HCT116 (cell line): Measurements from ENCODE around the gene REPS1. TPM values are rescaled to one million over a fixed set of nuclear protein-coding genes. Genes with fewer than 3 reads are reported as not detected.

Experiments
- ATAC-seq: fragments of 200-7000 bp; cut with Tn5 transposase; 2 replicates; pipeline ENCODE4 v1.9.1; 2020; ENCODE audit warnings: mild to moderate bottlenecking, moderate library complexity
- BruUV-seq: library from RNA; stranded (reverse); fragments of 400-500 nt; replicated peaks from 2 replicates; lab custom pipeline; 2021; lab: Mats Ljungman, UMichigan
- CTCF ChIA-PET: fragments of 300-600 bp; sonication (Branson Sonifier 250); formaldehyde crosslinking; loops from one replicate; lab custom pipeline; 2021; ENCODE audit warnings: antibody characterized with exemption; lab: Charles Lee
- POLR2A ChIA-PET: fragments of 300-600, 350-600 bp; sonication (Branson Sonifier 250); formaldehyde crosslinking; loops from one replicate; lab custom pipeline; 2021; ENCODE audit warnings: antibody characterized with exemption; lab: Charles Lee
- RAD21 ChIA-PET, 2 experiments: fragments of 300-600 bp; sonication (Branson Sonifier 250); formaldehyde crosslinking; loops; one replicate each; lab custom pipeline; 2023; ENCODE audit warnings: low total read pairs in 2 of 2; ENCODE audit not compliant: uncharacterized antibody in 2 of 2, unreplicated experiment in 2 of 2, low non-redundant PET in 1 of 2; lab: Charles Lee
- DNase-seq: peaks from one replicate; pipeline ENCODE4 v3.0.0-alpha.2; 2010; ENCODE audit warnings: low read depth, low spot score
- H2AFZ ChIP-seq: fragments of 200-600 bp; shearing (Covaris generic), sonication (generic); 2 replicates; pipeline ENCODE4 v1.6.1; 2017; ENCODE audit warnings: low read depth, mixed run types, mixed read lengths, antibody characterized with exemption, low read length; ENCODE audit not compliant: poor library complexity, severe bottlenecking
- H3K27ac ChIP-seq: 2 replicates; pipeline ENCODE4 v1.5.1; 2012; ENCODE audit warnings: low read depth, low read length
- H3K27me3 ChIP-seq: fragments of 200-600 bp; sonication (generic); 2 replicates; pipeline ENCODE4 v1.6.1; 2016; ENCODE audit warnings: mixed run types, low read length, mixed read lengths; ENCODE audit not compliant: insufficient read depth
- H3K36me3 ChIP-seq, 2 experiments: fragments of 200-500 bp in 1 of 2; fragments of 200-600 bp in 1 of 2; sonication (Bioruptor generic) in 1 of 2; sonication (generic) in 1 of 2; 2 replicates each; pipeline versions ENCODE4 v1.5.1 to v1.6.1; 2014 to 2016; ENCODE audit warnings: low read length in 2 of 2, inconsistent platforms in 1 of 2, mixed read lengths in 1 of 2, mixed run types in 1 of 2; ENCODE audit not compliant: insufficient read depth in 2 of 2, control insufficient read depth in 1 of 2
- H3K4me1 ChIP-seq, 2 experiments: fragments of 200-600 bp in 1 of 2; sonication (generic) in 1 of 2; 2 replicates each; pipeline versions ENCODE4 v1.5.1 to v1.6.1; 2012 to 2017; ENCODE audit warnings: low read length in 2 of 2, inconsistent platforms in 1 of 2, mild to moderate bottlenecking in 1 of 2, mixed read lengths in 1 of 2, mixed run types in 1 of 2, moderate library complexity in 1 of 2; ENCODE audit not compliant: insufficient read depth in 2 of 2, control insufficient read depth in 1 of 2
- H3K4me2 ChIP-seq: fragments of 200-600 bp; sonication (generic); 2 replicates; pipeline ENCODE4 v1.6.1; 2017; ENCODE audit warnings: mixed run types, low read length, mixed read lengths
- H3K4me3 ChIP-seq, 2 experiments: fragments of 200-600 bp in 1 of 2; sonication (generic) in 1 of 2; replicated peaks in 1 of 2; 2 replicates each; pipeline ENCODE4 v1.5.1; 2011 to 2016; ENCODE audit warnings: low read length in 2 of 2, control low read depth in 1 of 2, low read depth in 1 of 2, mild to moderate bottlenecking in 1 of 2, mixed read lengths in 1 of 2, mixed run types in 1 of 2
- H3K79me2 ChIP-seq: fragments of 200-600 bp; sonication (generic); 2 replicates; pipeline ENCODE4 v1.6.1; 2017; ENCODE audit warnings: mild to moderate bottlenecking, mixed run types, low read length, moderate library complexity, mixed read lengths; ENCODE audit not compliant: insufficient read depth
- H3K9ac ChIP-seq: fragments of 200-600 bp; sonication (generic); 2 replicates; pipeline ENCODE4 v1.6.1; 2016; ENCODE audit warnings: low read length, mixed read lengths
- H3K9me2 ChIP-seq: fragments of 200-600 bp; sonication (generic), shearing (Covaris generic); 2 replicates; pipeline ENCODE4 v1.6.1; 2017; ENCODE audit warnings: mixed run types, mild to moderate bottlenecking, moderate library complexity; ENCODE audit not compliant: insufficient read depth
- H3K9me3 ChIP-seq, 2 experiments: fragments of 200-500 bp in 1 of 2; fragments of 200-600 bp in 1 of 2; sonication (Bioruptor generic) in 1 of 2; sonication (generic) in 1 of 2; 2 replicates each; pipeline ENCODE4 v1.6.1; 2014 to 2017; ENCODE audit warnings: low read length in 2 of 2, mixed read lengths in 2 of 2, inconsistent platforms in 1 of 2, low read depth in 1 of 2, mild to moderate bottlenecking in 1 of 2, mixed run types in 1 of 2, moderate library complexity in 1 of 2; ENCODE audit not compliant: control insufficient read depth in 1 of 2, insufficient read depth in 1 of 2
- H4K20me1 ChIP-seq: fragments of 200-600 bp; sonication (generic), shearing (Covaris generic); 2 replicates; pipeline ENCODE4 v1.6.1; 2017; ENCODE audit warnings: mixed run types, mild to moderate bottlenecking, moderate library complexity; ENCODE audit not compliant: insufficient read depth
- CEBPB ChIP-seq: IDR thresholded peaks from 2 replicates; pipeline ENCODE4 v1.6.1; 2012; ENCODE audit warnings: low read depth
- EGR1 ChIP-seq: IDR thresholded peaks from 2 replicates; pipeline ENCODE4 v1.6.1; 2012; ENCODE audit warnings: low read depth
- ELF1 ChIP-seq: IDR thresholded peaks from 2 replicates; pipeline ENCODE4 v1.6.1; 2012; ENCODE audit warnings: low read depth, borderline replicate concordance
- EZH2 ChIP-seq: fragments of 200-600 bp; sonication (generic); IDR thresholded peaks from 2 replicates; pipeline ENCODE4 v1.6.1; 2017; ENCODE audit warnings: antibody characterized with exemption, mixed run types
- FOSL1 ChIP-seq: IDR thresholded peaks from 2 replicates; pipeline ENCODE4 v1.6.1; 2012; ENCODE audit warnings: low read depth
- JUND ChIP-seq: IDR thresholded peaks from 2 replicates; pipeline ENCODE4 v1.6.1; 2012
- POLR2A ChIP-seq: IDR thresholded peaks from 2 replicates; pipeline ENCODE4 v1.7.0; 2011; ENCODE audit warnings: borderline replicate concordance; ENCODE audit not compliant: insufficient read depth, insufficient read length; ENCODE audit errors: extremely low read depth
- RAD21 ChIP-seq: IDR thresholded peaks from 2 replicates; pipeline ENCODE4 v1.6.1; 2012; ENCODE audit warnings: low read depth, mild to moderate bottlenecking
- SIN3A ChIP-seq: IDR thresholded peaks from 2 replicates; pipeline ENCODE4 v1.6.1; 2012; ENCODE audit warnings: low read depth
- SP1 ChIP-seq: IDR thresholded peaks from 2 replicates; pipeline ENCODE4 v1.6.1; 2012; ENCODE audit warnings: low read depth
- SRF ChIP-seq: IDR thresholded peaks from 2 replicates; pipeline ENCODE4 v1.6.1; 2012; ENCODE audit warnings: low read depth
- TCF7L2 ChIP-seq: IDR thresholded peaks from 2 replicates; pipeline ENCODE4 v1.7.0; 2011; ENCODE audit warnings: borderline replicate concordance, inconsistent platforms; ENCODE audit not compliant: insufficient read depth, insufficient read length; ENCODE audit errors: extremely low read depth
- YY1 ChIP-seq: IDR thresholded peaks from 2 replicates; pipeline ENCODE4 v1.6.1; 2011; ENCODE audit warnings: low read length, low read depth, moderate library complexity, mild to moderate bottlenecking; ENCODE audit not compliant: insufficient replicate concordance; ENCODE audit errors: extremely low read depth
- ZFX ChIP-seq: fragments of 450-650 bp; IDR thresholded peaks from 2 replicates; pipeline ENCODE4 v1.6.1; 2017
- ZNF274 ChIP-seq: fragments of 200-500 bp; sonication (Bioruptor generic); IDR thresholded peaks from 2 replicates; pipeline ENCODE4 v1.6.1; 2014; ENCODE audit warnings: mild to moderate bottlenecking, low read depth, low read length, inconsistent platforms
- intact Hi-C: fragments of 100-400 bp; cut with micrococcal nuclease; formaldehyde crosslinking; loops from 2 replicates; pipeline ENCODE4 v1.10.0; 2022
- total RNA-seq: library from RNA; stranded (reverse); gene quantifications from one replicate; pipeline ENCODE4 v1.2.1, GENCODE V29; 2021; ENCODE audit not compliant: unreplicated experiment
- TF ChIP-seq, protein P1 (sequence below): IDR thresholded peaks from 2 replicates; pipeline ENCODE4 v1.6.1; 2012
- TF ChIP-seq, protein P2 (sequence below): IDR thresholded peaks from 2 replicates; pipeline ENCODE4 v1.6.1; 2012; ENCODE audit warnings: low read depth
- TF ChIP-seq, protein P3 (sequence below): IDR thresholded peaks from 2 replicates; pipeline ENCODE4 v1.6.1; 2012
- TF ChIP-seq, protein P4 (sequence below): IDR thresholded peaks from 2 replicates; pipeline ENCODE4 v1.6.1; 2011; ENCODE audit warnings: mild to moderate bottlenecking, low read length, moderate library complexity; ENCODE audit not compliant: insufficient replicate concordance; ENCODE audit errors: extremely low read depth

The REPS1 gene
- total RNA-seq, 1 experiment from 2014 or later, result 52.7 TPM

DNA sequence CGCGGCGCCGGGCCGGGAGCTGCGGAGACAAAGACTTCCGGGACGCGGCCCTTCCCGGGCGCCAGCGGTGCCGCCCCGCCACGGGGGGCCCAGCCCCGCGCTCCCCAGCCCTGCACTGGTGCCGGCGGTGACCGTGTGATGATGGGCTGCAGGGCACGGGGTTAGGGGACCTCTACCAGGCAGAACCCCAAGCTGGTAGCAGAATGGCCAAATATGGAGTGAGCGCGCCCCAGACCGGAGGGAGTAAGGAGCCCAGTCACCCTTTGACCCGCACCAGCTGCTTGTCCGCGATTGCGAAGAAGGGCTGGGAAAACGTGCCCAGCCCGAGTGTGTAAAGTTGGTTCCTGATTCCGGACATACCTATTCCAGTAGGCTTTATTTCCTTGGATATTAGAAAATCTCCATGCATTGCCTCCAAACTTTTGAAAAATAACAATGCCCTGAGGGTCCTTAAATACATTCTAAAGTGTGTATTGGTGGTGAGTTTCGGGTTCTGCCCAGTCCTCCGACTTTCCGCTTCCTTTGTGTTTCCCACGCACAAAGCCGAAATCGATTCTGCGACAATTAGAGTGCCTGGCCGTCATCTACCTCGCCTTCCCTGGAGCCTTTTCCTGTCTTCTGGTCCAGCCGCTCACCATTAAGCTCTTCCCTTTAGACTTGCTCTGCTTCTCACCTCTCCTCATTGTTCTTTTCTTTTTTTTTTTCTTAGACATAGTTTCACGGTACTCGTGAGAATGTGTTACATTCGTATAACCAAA lies 41.6 kb upstream of the REPS1 start:
- Histone ChIP-seq H3K4me1 (peaks cover 0 to 25% of the 10 kb centered on the region in 2 experiments; a peak in 3 of 4 replicates), H3K9me3 (no peaks in the 10 kb centered on the region), H3K4me3 (peak overlapping the region; percentile 71 to 75), H3K27me3 (no peaks in the 10 kb centered on the region), H3K79me2 (peaks cover 10% of the 10 kb centered on the region), H3K9ac (peak overlapping the region; percentile 69), H2AFZ (peak overlapping the region; percentile 63), H3K27ac (peak overlapping the region; percentile 61), H3K9me2 (no peaks in the 10 kb centered on the region), H3K4me2 (peak overlapping the region; percentile 75), H4K20me1 (no peaks in the 10 kb centered on the region), H3K36me3 (no peaks in the 10 kb centered on the region)
- BruUV-seq, result TSS peak; percentile 47
- ChIA-PET POLR2A (interaction anchor here (1.0 kb wide), 1 partner anchor 16 kb away, joined by 3 read pairs; no protein-coding TSS in a partner anchor), RAD21 (interaction anchor here in 1 of 2 experiments (0.6 kb wide), 1 partner anchor 96 kb away, joined by 5 read pairs; no protein-coding TSS in a partner anchor), CTCF (no interaction called here)
- no peak for TF ChIP-seq SIN3A
- TF ChIP-seq EGR1, result no peak
- TF ChIP-seq JUND, result no peak
- TF ChIP-seq YY1, result no peak
- no peak for TF ChIP-seq SP1
- no peak for TF ChIP-seq ELF1
- TF ChIP-seq EZH2, result no peak
- TF ChIP-seq, protein P1, sequence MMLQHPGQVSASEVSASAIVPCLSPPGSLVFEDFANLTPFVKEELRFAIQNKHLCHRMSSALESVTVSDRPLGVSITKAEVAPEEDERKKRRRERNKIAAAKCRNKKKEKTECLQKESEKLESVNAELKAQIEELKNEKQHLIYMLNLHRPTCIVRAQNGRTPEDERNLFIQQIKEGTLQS, result no peak
- no peak for TF ChIP-seq RAD21
- TF ChIP-seq SRF, result peak; percentile 95
- TF ChIP-seq, protein P2, sequence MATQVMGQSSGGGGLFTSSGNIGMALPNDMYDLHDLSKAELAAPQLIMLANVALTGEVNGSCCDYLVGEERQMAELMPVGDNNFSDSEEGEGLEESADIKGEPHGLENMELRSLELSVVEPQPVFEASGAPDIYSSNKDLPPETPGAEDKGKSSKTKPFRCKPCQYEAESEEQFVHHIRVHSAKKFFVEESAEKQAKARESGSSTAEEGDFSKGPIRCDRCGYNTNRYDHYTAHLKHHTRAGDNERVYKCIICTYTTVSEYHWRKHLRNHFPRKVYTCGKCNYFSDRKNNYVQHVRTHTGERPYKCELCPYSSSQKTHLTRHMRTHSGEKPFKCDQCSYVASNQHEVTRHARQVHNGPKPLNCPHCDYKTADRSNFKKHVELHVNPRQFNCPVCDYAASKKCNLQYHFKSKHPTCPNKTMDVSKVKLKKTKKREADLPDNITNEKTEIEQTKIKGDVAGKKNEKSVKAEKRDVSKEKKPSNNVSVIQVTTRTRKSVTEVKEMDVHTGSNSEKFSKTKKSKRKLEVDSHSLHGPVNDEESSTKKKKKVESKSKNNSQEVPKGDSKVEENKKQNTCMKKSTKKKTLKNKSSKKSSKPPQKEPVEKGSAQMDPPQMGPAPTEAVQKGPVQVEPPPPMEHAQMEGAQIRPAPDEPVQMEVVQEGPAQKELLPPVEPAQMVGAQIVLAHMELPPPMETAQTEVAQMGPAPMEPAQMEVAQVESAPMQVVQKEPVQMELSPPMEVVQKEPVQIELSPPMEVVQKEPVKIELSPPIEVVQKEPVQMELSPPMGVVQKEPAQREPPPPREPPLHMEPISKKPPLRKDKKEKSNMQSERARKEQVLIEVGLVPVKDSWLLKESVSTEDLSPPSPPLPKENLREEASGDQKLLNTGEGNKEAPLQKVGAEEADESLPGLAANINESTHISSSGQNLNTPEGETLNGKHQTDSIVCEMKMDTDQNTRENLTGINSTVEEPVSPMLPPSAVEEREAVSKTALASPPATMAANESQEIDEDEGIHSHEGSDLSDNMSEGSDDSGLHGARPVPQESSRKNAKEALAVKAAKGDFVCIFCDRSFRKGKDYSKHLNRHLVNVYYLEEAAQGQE, result no peak
- TF ChIP-seq, protein P3, sequence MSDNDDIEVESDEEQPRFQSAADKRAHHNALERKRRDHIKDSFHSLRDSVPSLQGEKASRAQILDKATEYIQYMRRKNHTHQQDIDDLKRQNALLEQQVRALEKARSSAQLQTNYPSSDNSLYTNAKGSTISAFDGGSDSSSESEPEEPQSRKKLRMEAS, result no peak
- no peak for TF ChIP-seq CEBPB
- peak; percentile 5 for TF ChIP-seq POLR2A
- TF ChIP-seq ZFX, result 0 out of 2 replicates have a peak, but pooled peaks have one; percentile 7
- TF ChIP-seq FOSL1, result no peak
- TF ChIP-seq, protein P4, sequence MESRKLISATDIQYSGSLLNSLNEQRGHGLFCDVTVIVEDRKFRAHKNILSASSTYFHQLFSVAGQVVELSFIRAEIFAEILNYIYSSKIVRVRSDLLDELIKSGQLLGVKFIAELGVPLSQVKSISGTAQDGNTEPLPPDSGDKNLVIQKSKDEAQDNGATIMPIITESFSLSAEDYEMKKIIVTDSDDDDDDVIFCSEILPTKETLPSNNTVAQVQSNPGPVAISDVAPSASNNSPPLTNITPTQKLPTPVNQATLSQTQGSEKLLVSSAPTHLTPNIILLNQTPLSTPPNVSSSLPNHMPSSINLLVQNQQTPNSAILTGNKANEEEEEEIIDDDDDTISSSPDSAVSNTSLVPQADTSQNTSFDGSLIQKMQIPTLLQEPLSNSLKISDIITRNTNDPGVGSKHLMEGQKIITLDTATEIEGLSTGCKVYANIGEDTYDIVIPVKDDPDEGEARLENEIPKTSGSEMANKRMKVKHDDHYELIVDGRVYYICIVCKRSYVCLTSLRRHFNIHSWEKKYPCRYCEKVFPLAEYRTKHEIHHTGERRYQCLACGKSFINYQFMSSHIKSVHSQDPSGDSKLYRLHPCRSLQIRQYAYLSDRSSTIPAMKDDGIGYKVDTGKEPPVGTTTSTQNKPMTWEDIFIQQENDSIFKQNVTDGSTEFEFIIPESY, result no peak
- no peak for TF ChIP-seq ZNF274
- peak; percentile 57 for TF ChIP-seq TCF7L2
- DNase-seq (no peak), ATAC-seq (peak; percentile 46)
- intact Hi-C loops, result loop anchor here (2.0 kb wide), 1 partner anchor 41 kb away; the partner anchor contains the start of gene REPS1
